K562 treated with DMSO at 1 percent for 4 hours (cell line): ENCODE data around the gene THNSL1. TPM values are rescaled to one million over a fixed set of nuclear protein-coding genes. Genes with fewer than 3 reads are reported as not detected.

Experiments
- total RNA-seq: library from RNA; unstranded; fragments of 300-600 nt; gene quantifications from 2 replicates; pipeline ENCODE4 v1.2.3, GENCODE V29; 2022; ENCODE audit not compliant: insufficient read depth

The THNSL1 gene
- 1.0 and 1.5 TPM in 2 replicates for total RNA-seq

GRCh38 chr10:25016376-25017153 lies at the start of gene THNSL1:
TSS of gene THNSL1 (plus strand) at chr10:25016612. CDS start at chr10:25023224, 6,612 bp downstream.

GRCh38 chr10:25015828-25016375 lies 510 bp upstream of the THNSL1 start, which contains the start of gene ENKUR:
TSS of gene ENKUR (minus strand) at chr10:25016158. CDS start at chr10:25015936, 222 bp downstream.

Other genes starting within 250 kb of the THNSL1 start
- 10.4 and 12.9 TPM in 2 replicates for gene PRTFDC1, start 64.0 kb upstream of the THNSL1 start, total RNA-seq
- not detected in 2 replicates for gene ENKUR, start 454 bp upstream of the THNSL1 start, total RNA-seq
- 2.9 and 3.6 TPM in 2 replicates for gene GPR158, start 158.4 kb downstream of the THNSL1 start, total RNA-seq